Measurements from ENCODE around the gene PRKAR2A.

Gene PRKAR2A

GRCh38 chr3:48847504-48848423 is at the start of gene PRKAR2A:
PRKAR2A (minus strand) TSS chr3:48847874; CDS start chr3:48847596, 278 bp downstream.
- peak; percentile 69 to 70 for DNase-seq (ENCODE audit: extremely low read depth in 1 of 2, low read depth in 1 of 2)

DNA sequence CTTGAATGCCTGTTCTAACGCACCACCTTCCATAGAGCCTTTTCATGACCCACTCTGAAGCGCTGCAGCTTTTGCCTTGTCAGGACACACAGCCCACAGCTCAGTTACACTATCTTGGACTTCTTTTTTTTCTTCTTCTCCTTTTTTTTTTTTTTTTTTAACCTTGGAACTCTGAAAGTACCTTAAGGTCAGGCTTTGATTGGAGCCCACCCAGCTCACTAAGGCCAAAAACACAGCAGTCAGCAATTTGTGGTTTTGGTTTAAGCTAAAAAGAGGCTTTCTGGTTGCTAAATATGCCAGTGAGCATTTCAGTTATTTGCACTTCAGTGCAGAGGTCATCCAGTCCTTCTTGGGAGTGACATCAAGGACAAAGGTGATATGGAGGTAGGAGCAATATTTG is 49.3 kb upstream of the PRKAR2A start:
- DNase-seq (ENCODE audit: extremely low read depth in 1 of 2, low read depth in 1 of 2) = no peak

DNA sequence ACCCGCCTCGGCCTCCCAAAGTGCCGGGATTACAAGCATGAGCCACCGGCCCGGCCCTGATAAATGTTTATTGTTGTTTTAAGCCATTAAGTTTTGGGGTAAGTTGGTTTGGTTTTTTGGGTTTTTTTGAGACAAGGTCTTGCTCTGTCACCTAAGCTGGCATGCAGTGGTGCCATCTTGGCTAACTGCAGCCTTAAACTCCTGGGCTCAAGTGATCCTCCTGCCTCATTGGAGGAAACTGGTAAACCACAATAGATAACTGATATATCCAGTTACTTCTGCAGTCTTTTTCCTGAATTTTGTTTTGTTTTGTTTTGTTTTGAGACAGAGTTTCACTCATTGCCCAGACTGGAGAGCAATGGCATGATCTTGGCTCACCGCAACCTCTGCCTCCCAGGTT is 46.8 kb upstream of the PRKAR2A start:
- DNase-seq (ENCODE audit: extremely low read depth in 1 of 2, low read depth in 1 of 2) = no peak

- no peak for DNase-seq (ENCODE audit: extremely low read depth in 1 of 2, low read depth in 1 of 2)
These were observed 43.9 kb upstream of the PRKAR2A start for GRCh38 chr3:48891606-48892005.

DNA sequence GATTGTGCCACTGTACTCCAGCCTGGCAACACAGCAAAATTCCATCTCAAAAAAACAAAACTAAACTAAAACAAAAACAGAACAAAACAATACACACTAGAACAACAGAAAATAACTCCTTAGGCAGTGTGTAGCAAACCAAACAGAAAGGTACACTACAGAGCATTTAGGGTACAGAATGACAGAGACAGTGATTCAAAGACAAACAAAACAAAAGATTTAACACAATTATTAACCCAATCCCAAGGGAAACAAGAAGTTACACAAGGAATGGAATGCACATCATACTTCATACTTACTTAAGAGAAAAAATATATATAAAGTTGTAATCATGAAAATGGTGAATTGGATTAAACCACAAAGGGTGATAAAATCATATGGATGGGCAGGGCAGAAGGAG is 38.1 kb upstream of the PRKAR2A start:
- no peak for DNase-seq (ENCODE audit: extremely low read depth in 1 of 2, low read depth in 1 of 2)

DNA sequence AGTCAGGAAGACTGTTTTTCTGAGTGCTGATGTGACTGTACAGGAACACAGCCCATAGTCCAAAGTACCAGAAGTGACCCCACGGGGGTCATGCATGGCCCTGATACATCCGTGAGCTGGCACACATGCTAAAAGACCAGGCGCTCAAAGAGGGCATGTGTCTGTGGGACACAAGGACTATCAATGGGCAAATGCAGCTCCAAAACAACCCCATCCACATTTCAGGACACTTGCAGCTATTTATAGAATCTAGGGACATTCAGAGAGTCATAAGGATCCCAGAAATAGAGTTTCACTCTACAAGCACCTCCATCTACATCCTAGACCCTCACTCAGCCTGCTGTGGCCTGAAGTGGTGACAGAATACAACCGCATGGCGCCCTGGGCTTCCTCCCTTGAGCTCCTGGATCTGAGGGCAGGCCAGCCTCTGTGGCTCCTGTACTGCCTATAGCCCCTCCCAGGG is 34.0 kb upstream of the PRKAR2A start:
- no peak for DNase-seq (ENCODE audit: extremely low read depth in 1 of 2, low read depth in 1 of 2)

DNA sequence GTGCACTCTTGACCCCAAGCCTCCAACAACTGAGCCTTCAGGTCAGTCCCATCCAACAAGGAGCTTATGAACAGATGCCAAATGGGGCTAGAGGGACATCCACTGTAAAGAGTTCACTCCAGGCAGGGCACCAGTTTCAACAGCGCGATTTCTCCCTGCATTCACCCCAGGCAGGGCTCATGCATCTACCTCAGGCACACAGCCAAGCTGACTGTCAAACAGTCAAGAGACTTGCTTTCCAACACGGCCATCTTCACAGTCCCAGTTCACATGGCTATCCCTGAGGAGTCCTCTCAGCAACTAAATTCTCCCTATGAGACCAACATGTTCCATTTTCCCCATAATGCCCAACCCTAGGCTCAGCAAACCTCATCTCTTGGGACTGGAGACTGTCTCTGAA is 33.3 kb upstream of the PRKAR2A start:
- DNase-seq (ENCODE audit: extremely low read depth in 1 of 2, low read depth in 1 of 2) = no peak

DNA sequence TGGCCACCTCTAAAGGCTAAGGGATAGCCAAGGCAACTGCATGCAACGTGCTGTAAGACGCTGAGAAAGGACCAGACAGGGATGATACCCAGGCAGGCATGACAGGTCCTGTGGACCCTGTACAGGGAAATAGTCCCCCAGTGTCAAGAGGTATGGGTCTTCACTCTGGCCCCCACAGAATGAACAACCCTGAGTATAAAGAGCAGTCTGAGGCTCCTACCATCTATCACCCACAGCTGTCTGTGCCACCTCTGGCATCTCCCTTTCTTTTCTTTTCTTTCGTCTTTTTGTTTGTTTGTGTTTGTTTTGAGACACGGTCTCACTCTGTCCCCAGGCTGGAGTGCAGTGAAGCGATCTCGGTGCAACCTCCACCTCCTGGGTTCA is 32.3 kb upstream of the PRKAR2A start:
- no peak for DNase-seq (ENCODE audit: extremely low read depth in 1 of 2, low read depth in 1 of 2)

GRCh38 chr3:48879307-48879993 is 31.8 kb upstream of the PRKAR2A start:
- DNase-seq (ENCODE audit: extremely low read depth in 1 of 2, low read depth in 1 of 2) = no peak

GRCh38 chr3:48877671-48878070 is 30.0 kb upstream of the PRKAR2A start:
- DNase-seq (ENCODE audit: extremely low read depth in 1 of 2, low read depth in 1 of 2) = no peak

- no peak for DNase-seq (ENCODE audit: extremely low read depth in 1 of 2, low read depth in 1 of 2)
These were observed 15.4 kb upstream of the PRKAR2A start for GRCh38 chr3:48863122-48863521.

DNA sequence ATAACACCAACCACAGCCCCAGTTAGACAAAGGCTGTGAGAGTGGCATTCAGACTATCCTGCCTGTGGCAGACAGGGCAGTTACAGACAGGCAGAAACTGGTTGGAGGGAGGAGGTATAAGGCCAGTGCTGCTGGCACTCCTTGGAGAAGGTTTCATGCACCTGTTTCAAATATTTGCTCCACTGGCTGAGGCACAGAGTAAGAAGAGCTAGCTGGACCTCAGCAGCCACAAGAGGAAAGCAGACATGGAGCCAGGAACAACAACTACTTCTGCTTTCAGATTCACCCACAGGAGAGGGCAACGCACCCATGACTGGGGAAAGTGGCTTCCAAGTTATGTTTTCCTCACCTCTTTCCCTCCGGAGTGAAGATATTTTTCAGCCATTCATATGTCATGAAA is 11.5 kb upstream of the PRKAR2A start:
- DNase-seq (ENCODE audit: extremely low read depth in 1 of 2, low read depth in 1 of 2) = no peak

GRCh38 chr3:48858709-48859108 is 11.0 kb upstream of the PRKAR2A start:
- DNase-seq (ENCODE audit: extremely low read depth in 1 of 2, low read depth in 1 of 2) = no peak

DNA sequence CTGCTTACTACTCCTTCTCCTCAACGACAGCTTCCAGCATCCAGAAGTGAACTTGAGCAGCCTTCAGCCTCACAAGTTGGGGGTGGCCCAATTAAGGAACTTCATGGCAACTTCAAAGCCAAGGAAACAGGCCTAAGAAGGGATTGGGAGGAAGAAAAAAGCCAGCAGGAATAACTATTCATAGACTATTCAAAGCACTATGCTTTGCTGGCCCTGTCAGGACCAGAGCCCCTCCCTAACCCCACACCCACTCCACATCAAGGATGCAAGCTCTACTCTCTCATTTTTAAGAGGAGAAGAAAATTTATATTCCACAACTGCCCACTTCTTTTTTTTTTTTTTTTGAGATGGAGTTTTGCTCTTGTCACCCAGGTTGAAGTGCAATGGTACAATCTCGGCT is 10.0 kb upstream of the PRKAR2A start:
- no peak for DNase-seq (ENCODE audit: extremely low read depth in 1 of 2, low read depth in 1 of 2)

GRCh38 chr3:48856469-48856868 is 8.8 kb upstream of the PRKAR2A start:
- no peak for DNase-seq (ENCODE audit: extremely low read depth in 1 of 2, low read depth in 1 of 2)

DNA sequence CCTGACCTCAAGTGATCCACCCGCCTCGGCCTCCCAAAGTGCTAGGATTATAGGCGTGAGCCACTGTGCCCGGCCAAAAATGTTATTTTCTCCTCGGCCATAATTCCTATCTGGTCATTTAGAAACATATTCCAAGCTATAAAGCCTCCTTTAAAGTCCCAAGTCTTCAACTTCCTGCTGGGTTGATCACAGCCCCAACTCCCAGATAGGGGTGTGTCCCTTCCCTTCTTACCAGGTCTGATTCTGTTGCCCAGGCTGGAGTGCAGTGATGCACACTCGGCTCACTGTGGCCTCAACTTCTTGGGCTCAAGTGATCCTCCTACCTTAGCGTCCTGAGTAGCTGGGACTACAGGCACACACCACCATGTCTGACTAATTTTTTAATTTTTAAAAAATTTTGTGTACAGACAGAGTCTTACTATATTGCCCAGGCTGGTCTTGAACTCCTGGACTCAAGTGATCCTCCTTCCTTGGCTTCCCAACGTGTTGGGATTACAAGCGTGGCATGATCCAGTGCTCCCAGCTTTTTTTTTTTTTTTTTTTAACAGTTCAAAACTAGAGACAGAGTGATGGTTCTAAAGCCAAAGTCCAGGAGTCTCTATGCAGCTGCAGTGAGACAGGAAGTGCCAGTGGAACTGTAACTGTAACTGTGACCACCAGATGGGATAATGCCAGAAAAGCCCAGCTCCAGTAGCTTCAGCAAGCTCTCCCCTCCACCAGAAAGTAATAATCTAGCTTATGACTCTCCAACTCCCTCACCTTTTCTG is 8.2 kb upstream of the PRKAR2A start:
- no peak for DNase-seq (ENCODE audit: extremely low read depth in 1 of 2, low read depth in 1 of 2)

GRCh38 chr3:48852151-48852550 is 4.5 kb upstream of the PRKAR2A start:
- no peak for DNase-seq (ENCODE audit: extremely low read depth in 1 of 2, low read depth in 1 of 2)

GRCh38 chr3:48851407-48851806 is 3.7 kb upstream of the PRKAR2A start:
- DNase-seq (ENCODE audit: extremely low read depth in 1 of 2, low read depth in 1 of 2) = no peak

DNA sequence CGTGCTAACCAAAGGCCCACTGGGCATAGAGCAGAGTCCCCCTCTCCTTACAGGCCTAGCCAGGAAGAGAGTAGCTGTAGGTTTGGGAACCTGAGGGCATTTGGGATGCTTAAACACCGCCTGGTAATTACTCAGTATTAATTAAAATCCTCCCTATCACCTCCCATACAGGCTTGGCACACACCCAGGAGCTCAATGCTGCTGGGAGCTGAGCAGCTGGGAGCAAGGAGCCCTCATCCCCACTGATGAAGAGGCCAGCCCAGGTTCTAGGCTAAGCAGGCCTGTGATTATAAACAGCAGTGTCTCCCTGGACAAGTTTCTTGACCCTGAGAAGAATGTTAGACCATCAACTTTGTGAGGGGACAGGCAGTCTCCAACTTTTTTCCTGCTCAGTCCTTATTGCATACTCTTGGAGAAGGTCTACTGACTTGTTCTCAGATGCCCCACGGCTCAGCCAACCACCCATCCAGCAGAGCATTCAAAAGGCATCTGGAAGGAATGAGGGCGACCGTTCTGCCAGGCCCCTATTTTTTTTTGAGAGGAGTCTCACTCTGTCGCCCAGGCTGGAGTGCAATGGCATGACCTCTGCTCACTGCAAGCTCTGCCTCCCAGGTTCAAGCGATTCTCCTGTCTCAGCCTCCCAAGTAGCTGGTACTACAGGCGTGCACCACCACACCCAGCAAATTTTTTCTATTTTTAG is 1.3 kb upstream of the PRKAR2A start:
- no peak for DNase-seq (ENCODE audit: extremely low read depth in 1 of 2, low read depth in 1 of 2)

GRCh38 chr3:48847053-48847503 is 596 bp downstream of the PRKAR2A start:
- DNase-seq (ENCODE audit: extremely low read depth in 1 of 2, low read depth in 1 of 2) = peak; percentile 19 to 23

DNA sequence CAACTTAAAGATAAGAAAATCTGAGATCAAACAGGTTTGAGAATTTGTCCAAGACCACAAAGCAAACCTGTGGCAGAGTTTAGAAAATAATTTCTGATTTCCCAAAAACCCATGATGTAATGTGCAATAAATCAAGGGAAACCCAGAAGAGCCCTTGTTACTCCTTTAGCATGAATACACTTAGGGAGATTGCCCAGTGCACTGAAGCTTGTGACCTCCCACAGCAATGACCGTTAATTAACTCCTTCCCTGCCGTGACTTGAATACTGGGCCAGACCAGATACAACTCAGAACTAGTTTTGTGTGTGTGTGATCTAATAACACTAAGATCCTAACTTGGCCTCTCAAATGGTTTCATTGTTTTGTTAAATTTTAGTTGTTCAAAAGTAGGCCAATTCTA is 2.5 kb downstream of the PRKAR2A start:
- DNase-seq (ENCODE audit: extremely low read depth in 1 of 2, low read depth in 1 of 2) = no peak

All from stimulated activated CD8-positive, alpha-beta memory T cell treated with anti-CD3 and anti-CD28 coated beads, Interleukin-7, amount 100 ng/mL, for 48 hours (primary cell).